PC-9 (cell line): ENCODE measurements around the gene SBDS. TPM values are rescaled to one million over a fixed set of nuclear protein-coding genes. Genes with fewer than 3 reads are reported as not detected.

Experiments used
- BruUV-seq: library from RNA; stranded (reverse); fragments of 400-500 nt; replicated peaks from 2 replicates; lab custom pipeline; 2021; lab: Mats Ljungman, UMichigan
- CTCF ChIA-PET: fragments of 300-600 bp; sonication (Branson Sonifier 250); formaldehyde crosslinking; loops from one replicate; lab custom pipeline; 2022; ENCODE audit warnings: antibody characterized with exemption; lab: Charles Lee
- POLR2A ChIA-PET: fragments of 300-600 bp; sonication (Branson Sonifier 250); formaldehyde crosslinking; loops from one replicate; lab custom pipeline; 2022; ENCODE audit warnings: antibody characterized with exemption; ENCODE audit not compliant: unreplicated experiment; lab: Charles Lee
- DNase-seq, 2 experiments: peaks; one replicate each; pipeline versions ENCODE4 v3.0.0 to v3.0.0-alpha.2; 2015 to 2022; ENCODE audit warnings: mixed read lengths in 1 of 2
- H2AFZ ChIP-seq: fragments of 200-600 bp; sonication (generic); 2 replicates; pipeline ENCODE4 v1.8.1; 2017; ENCODE audit warnings: antibody characterized with exemption
- H3F3A ChIP-seq: fragments of 200-600 bp; sonication (generic); 2 replicates; pipeline ENCODE4 v1.8.1; 2017; ENCODE audit warnings: antibody characterized with exemption, mild to moderate bottlenecking, low read depth; ENCODE audit not compliant: insufficient read depth
- H3K27ac ChIP-seq: fragments of 200-600 bp; sonication (generic); 2 replicates; pipeline ENCODE4 v1.6.1; 2016; ENCODE audit warnings: mixed run types
- H3K27me3 ChIP-seq: fragments of 200-600 bp; sonication (generic); 2 replicates; pipeline ENCODE4 v1.6.1; 2016; ENCODE audit warnings: low read depth, mixed run types; ENCODE audit not compliant: insufficient read depth
- H3K36me3 ChIP-seq: fragments of 200-600 bp; sonication (generic); 2 replicates; pipeline ENCODE4 v1.6.1; 2016; ENCODE audit warnings: low read depth, mixed run types
- H3K4me1 ChIP-seq: fragments of 200-600 bp; sonication (generic); replicated peaks from 2 replicates; pipeline ENCODE4 v1.6.1; 2016; ENCODE audit warnings: mixed run types; ENCODE audit not compliant: insufficient read depth
- H3K4me2 ChIP-seq: fragments of 200-600 bp; sonication (generic); 2 replicates; pipeline ENCODE4 v1.6.1; 2017; ENCODE audit warnings: mixed run types
- H3K4me3 ChIP-seq: fragments of 200-600 bp; sonication (generic); 2 replicates; pipeline ENCODE4 v1.6.1; 2016; ENCODE audit warnings: mixed run types
- H3K79me2 ChIP-seq: fragments of 200-600 bp; sonication (generic); 2 replicates; pipeline ENCODE4 v1.6.1; 2017; ENCODE audit warnings: low read depth, mixed run types
- H3K9me2 ChIP-seq: fragments of 200-600 bp; sonication (generic); 2 replicates; pipeline ENCODE4 v1.8.1; 2017; ENCODE audit warnings: mild to moderate bottlenecking; ENCODE audit not compliant: insufficient read depth
- H3K9me3 ChIP-seq: fragments of 200-600 bp; sonication (generic); 2 replicates; pipeline ENCODE4 v1.8.1; 2016; ENCODE audit warnings: low read depth; ENCODE audit not compliant: insufficient read depth
- H4K20me1 ChIP-seq: fragments of 200-600 bp; sonication (generic); 2 replicates; pipeline ENCODE4 v1.8.1; 2017; ENCODE audit not compliant: insufficient read depth
- CTCF ChIP-seq: fragments of 200-600 bp; sonication (generic); conservative IDR thresholded peaks from 2 replicates; pipeline ENCODE4 v1.6.1; 2017; ENCODE audit warnings: mixed run types, antibody characterized with exemption, mild to moderate bottlenecking, moderate library complexity
- EZH2 ChIP-seq: fragments of 200-600 bp; sonication (generic); IDR thresholded peaks from 2 replicates; pipeline ENCODE4 v1.8.0; 2017; ENCODE audit warnings: antibody characterized with exemption, low read depth
- intact Hi-C: fragments of 100-400 bp; cut with micrococcal nuclease; formaldehyde crosslinking; loops from one replicate; pipeline ENCODE4 v1.10.0; 2022; ENCODE audit not compliant: unreplicated experiment
- total RNA-seq: library from RNA; stranded (reverse); gene quantifications from 2 replicates; pipeline ENCODE4 v1.2.3, GENCODE V29; 2021

SBDS gene
- total RNA-seq, 1 experiment from 2014 or later = 65.1 TPM

GRCh38 chr7:66952343-66953043, 42.9 kb downstream of the SBDS start:
- Histone ChIP-seq H3K4me1 (peaks cover 22% of the 10 kb centered on the region), H4K20me1 (no peaks in the 10 kb centered on the region; the same call in 1 of the 2 replicates), H3K9me2 (no peaks in the 10 kb centered on the region), H3K79me2 (no peaks in the 10 kb centered on the region), H3K27ac (peak overlapping the region; percentile 86), H2AFZ (no peak overlapping the region), H3K36me3 (peaks cover 52% of the 10 kb centered on the region), H3K27me3 (no peaks in the 10 kb centered on the region), H3K4me3 (no peak overlapping the region), H3F3A (peaks cover 34% of the 10 kb centered on the region), H3K4me2 (peak overlapping the region; percentile 54), H3K9me3 (no peaks in the 10 kb centered on the region)
- no TSS peak for BruUV-seq
- TF ChIP-seq EZH2 = no peak
- no peak for TF ChIP-seq CTCF
- DNase-seq = peak; percentile 85 to 91
- intact Hi-C loops = loop anchor here (1.0 kb wide), 1 partner anchor 42 kb away; no protein-coding TSS in a partner anchor
- ChIA-PET CTCF (interaction anchor here (0.6 kb wide), 2 partner anchors 21 to 349 kb away, joined by 3 to 5 read pairs; no protein-coding TSS in a partner anchor), POLR2A (interaction anchor here (0.6 kb wide), 2 partner anchors 43 to 108 kb away, joined by 3 read pairs; no protein-coding TSS in a partner anchor)

GRCh38 chr7:66950763-66951162, 44.6 kb downstream of the SBDS start:
- H4K20me1 ChIP-seq = no peaks in the 10 kb centered on the region
- POLR2A ChIA-PET = interaction anchor here (0.8 kb wide), 1 partner anchor 836 kb away, joined by 5 read pairs; the partner anchor contains the start of gene CRCP
- peaks cover 22% of the 10 kb centered on the region for H3K4me1 ChIP-seq
- H3K9me2 ChIP-seq = no peaks in the 10 kb centered on the region
- H3K9me3 ChIP-seq = no peaks in the 10 kb centered on the region
- no peak overlapping the region for H3K4me2 ChIP-seq
- peak overlapping the region; percentile 86; the same call in 1 of the 2 replicates for H3K27ac ChIP-seq
- H3K79me2 ChIP-seq = no peaks in the 10 kb centered on the region
- intact Hi-C loops = no loop called here
- CTCF ChIA-PET = no interaction called here
- no peak for TF ChIP-seq EZH2
- no peak for TF ChIP-seq CTCF
- H3K4me3 ChIP-seq = no peak overlapping the region
- H3F3A ChIP-seq = peaks cover 34% of the 10 kb centered on the region
- no peak for DNase-seq
- H3K36me3 ChIP-seq = peaks cover 39% of the 10 kb centered on the region
- no TSS peak for BruUV-seq
- H3K27me3 ChIP-seq = no peaks in the 10 kb centered on the region
- H2AFZ ChIP-seq = no peak overlapping the region

- no peaks in the 10 kb centered on the region for H3K9me2 ChIP-seq
- H3K9me3 ChIP-seq = no peaks in the 10 kb centered on the region
- no peak overlapping the region for H3K4me2 ChIP-seq
- peaks cover 22% of the 10 kb centered on the region for H3K4me1 ChIP-seq
- no peak for DNase-seq
- H3K4me3 ChIP-seq = no peak overlapping the region
- H3F3A ChIP-seq = peaks cover 34% of the 10 kb centered on the region
- TF ChIP-seq EZH2 = no peak
- no peak for TF ChIP-seq CTCF
- H3K79me2 ChIP-seq = no peaks in the 10 kb centered on the region
- ChIA-PET CTCF (no interaction called here), POLR2A (no interaction called here)
- H3K36me3 ChIP-seq = peaks cover 34% of the 10 kb centered on the region
- H3K27ac ChIP-seq = 0 out of 2 replicates have a peak overlapping the region, but pooled peaks have one; percentile 23
- intact Hi-C loops = no loop called here
- no peak overlapping the region for H2AFZ ChIP-seq
- H3K27me3 ChIP-seq = no peaks in the 10 kb centered on the region
- H4K20me1 ChIP-seq = no peaks in the 10 kb centered on the region
- BruUV-seq = no TSS peak
These were observed 45.1 kb downstream of the SBDS start for GRCh38 chr7:66950311-66950710.
